GM19452 (cell line): ENCODE measurements around the gene SLC35A2.
"Not testable (repeated sequence)": the region's sequence is repeated elsewhere in the genome, so short reads cannot be mapped to it uniquely, and the experiment has no call there.

Source experiments
- ATAC-seq: cut with Tn5 transposase; IDR thresholded peaks from one replicate; pipeline ENCODE4 v1.9.1; 2021; ENCODE audit not compliant: unreplicated experiment

Gene SLC35A2

DNA sequence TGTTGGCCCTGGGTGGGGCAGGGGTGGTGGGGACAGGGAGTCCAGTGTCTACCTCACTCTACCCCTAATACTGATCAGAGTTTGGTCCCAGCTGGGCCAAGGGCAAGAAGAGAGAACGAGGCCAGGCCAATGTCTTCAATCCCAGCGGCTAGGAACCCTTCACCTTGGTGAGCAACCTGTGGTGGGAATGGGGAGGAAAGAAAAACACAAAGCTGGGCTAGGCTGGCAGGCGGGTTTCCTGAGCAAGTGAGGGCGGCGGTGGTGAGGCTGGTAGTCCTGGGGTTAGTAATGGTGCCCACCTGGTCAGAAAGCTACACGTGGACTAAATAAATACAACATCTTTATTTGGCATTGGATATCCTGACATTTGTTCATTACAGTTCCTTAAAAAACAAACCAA lies 8.2 kb downstream of the SLC35A2 start:
- ATAC-seq: no peak

DNA sequence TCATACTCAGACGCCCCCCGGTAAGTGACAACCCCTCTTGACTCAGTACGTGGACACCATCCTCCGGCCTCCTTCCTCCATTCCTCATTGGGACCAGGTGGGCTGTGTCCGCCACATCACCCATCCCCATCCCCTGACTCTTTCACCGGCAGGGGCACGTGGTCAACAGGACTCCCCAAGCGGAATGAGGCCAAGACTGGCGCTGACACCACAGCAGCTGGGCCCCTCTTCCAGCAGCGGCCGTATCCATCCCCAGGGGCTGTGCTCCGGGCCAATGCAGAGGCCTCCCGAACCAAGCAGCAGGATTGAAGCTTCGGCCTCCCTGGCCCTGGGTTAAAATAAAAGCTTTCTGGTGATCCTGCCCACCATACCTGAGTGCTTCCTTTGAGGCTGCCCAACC lies 8.7 kb downstream of the SLC35A2 start:
- no peak for ATAC-seq

DNA sequence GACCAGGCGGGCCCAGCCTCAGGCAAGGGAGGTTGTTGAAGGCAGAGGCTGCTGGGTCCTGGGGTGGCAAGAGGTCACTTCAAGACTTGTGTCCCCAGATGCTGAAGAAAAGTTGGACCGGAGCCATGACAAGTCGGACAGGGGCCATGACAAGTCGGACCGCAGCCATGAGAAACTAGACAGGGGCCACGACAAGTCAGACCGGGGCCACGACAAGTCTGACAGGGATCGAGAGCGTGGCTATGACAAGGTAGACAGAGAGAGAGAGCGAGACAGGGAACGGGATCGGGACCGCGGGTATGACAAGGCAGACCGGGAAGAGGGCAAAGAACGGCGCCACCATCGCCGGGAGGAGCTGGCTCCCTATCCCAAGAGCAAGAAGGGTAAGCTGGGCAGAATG lies 9.3 kb downstream of the SLC35A2 start:
- no peak for ATAC-seq

DNA sequence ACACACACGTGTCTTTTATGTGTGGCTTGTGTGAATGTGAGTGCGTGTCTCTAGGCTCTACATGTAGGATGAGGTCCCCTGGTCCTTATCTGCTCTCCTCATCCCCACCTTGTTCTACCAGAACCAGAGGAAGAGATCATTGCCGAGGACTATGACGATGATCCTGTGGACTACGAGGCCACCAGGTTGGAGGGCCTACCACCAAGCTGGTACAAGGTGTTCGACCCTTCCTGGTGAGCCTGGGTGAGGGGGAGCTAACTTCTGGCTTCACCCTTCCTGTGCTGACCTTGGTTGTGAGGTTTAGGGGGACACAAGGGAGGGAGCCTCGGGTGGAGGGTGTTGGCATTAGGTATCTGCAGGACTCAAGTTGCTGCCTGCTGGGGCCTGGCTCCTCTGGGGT lies 10.4 kb downstream of the SLC35A2 start:
- no peak for ATAC-seq

DNA sequence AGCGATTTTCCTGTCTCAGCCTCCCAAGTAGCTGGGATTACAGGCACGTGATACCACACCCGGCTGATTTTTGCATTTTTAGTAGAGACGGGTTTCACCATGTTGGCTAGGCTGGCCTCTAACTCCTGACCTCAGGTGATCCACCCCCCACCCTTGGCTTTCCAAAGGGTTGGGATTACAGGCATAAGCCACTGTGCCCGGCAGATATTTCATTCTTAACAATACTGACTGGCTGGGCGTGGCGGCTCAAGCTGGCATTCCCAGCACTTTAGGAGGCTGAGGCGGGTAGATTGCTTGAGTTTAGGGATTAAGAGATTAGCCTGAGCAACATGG lies 12.4 kb downstream of the SLC35A2 start:
- no peak for ATAC-seq

DNA sequence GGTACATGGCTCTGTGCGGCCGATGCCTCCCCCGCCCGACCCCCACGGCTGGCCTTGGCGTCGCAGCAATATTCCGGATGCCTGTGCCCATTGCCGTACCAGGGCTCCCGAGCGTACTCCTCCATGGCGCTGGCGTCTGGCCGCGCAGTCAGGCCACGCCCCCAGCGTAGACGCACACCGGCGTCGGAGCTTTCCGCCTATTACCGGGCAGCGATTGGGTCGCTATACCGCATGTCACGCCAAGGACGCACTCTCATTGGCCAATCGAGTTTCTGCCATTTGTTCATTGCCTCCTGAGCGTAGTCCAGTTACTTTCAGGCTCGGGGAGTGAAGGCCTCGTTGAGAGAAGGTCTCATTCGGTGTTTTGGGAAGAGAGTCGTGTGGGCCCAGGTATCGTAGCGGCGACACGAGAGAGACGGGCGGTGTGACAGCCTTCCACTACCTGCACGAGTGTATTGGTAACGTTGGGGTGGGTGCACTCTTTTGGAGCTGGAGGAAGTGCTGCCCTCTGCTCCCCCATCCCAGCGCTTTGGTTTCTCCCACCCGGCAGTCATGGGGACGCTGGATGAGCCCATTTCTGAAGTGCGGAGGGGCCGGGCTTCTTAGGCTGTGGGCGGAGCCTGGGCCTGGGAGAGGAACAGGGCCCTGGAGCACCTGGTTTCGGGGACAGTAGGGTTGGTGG lies 13.7 kb downstream of the SLC35A2 start, which contains the start of the genes PQBP1 and TIMM17B:
Gene PQBP1, plus strand, starts transcription at position 306 of the 682 bp plus-strand sequence. CDS start 580 bp downstream, outside the sequence.
Gene TIMM17B, minus strand, starts transcription at position 144 of the 682 bp plus-strand sequence. Its CDS starts 19 bp downstream, at position 125.
- ATAC-seq: peak; percentile 87

DNA sequence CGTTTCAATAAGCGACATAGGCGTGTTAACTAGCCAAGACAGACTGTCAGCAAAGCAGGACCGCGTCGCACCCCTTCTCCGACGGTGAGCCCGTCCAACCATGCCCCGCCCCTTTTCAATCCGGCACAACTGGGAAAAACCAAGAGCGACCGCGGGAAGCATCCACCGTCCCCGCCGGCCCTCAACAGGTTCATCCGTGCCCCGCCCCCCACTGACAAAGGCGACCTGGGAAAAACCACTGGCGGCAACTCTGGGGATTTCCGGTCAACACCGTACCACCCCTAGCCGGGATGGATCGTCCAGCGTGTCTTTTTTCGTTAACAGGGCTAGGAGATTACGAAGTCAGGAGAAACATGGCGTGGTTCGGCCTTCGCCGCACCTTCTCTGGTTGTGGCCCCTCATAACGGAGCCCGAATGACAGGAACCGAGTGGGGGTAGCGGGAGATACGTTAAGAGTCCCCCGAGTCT lies 14.3 kb downstream of the SLC35A2 start:
- peak; percentile 17 for ATAC-seq

DNA sequence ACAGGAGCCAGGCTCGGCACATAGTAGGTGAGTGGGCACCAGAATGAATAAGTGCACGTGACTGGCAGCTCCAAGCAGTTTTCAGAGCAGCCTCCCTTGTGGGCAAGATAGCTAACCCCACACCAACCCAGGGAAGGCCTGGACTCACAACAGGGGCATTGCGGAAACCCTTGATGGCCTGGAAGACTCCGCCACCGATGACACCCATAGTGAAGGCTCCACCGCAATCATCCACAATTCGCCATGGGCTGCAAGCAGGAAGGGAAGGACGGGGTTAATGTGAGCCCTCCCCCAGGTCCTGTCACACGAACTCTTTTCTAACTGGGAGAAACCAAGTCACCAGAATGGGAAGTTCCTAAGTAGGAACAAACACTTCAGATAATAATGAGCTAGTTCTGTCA lies 14.8 kb downstream of the SLC35A2 start:
- no peak for ATAC-seq

DNA sequence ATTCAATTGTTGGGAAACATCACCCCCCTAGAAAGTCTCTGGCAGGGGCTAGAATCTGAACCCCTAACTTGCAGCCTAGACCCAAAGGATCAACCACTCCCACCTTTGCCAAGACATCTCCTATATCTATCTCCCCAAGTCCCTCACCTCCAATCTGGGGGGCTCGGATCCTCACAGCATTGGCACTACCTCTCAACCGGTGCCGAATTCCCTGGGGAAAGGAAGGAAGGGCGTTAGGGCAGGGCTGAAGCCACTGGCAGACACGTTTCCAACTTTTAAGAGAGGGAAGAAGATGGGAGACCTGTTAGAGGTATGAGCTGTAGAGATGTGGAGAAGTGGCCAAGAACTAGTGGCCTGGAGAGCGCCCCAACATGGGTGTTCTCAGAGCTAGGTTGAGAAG lies 16.6 kb downstream of the SLC35A2 start:
- ATAC-seq: no peak

DNA sequence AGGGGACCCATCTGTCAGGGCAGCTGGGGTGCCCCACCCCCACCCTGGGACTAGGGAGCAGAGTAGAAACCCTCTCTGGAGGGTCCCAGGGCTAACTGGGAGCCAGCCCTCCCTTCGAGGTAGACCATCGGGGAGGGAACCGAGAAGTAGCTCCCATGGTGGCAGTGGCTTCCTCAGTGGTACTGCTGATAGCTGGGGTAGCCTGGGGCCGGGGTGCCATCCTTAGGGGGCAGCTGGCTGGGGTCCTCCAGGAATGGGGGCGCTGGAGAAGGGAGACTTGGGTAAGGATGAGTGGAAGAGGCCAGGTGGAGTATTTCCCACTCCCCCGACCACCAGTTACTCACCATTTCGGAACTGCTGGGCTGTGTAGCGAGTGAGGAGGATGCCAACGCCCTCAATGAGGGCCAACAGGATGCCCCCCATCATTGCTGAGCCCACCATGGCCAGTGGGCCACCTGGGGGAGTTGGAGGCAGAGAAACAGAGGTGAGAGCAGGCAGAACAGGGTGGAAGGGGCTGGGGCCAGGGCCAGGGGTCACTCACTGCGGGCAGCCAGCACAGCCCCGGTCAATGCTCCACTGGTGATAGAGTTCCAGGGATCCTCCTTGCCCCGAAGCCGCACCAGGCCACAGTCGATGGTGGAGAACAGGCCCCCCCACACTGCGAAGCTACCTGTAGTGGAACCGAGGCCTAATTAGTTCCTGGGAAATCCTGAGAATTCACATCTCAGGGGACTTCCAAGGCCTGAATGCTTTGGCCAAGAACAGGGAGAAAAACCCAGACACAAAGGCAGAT lies 17.7 kb downstream of the SLC35A2 start:
- no peak for ATAC-seq

DNA sequence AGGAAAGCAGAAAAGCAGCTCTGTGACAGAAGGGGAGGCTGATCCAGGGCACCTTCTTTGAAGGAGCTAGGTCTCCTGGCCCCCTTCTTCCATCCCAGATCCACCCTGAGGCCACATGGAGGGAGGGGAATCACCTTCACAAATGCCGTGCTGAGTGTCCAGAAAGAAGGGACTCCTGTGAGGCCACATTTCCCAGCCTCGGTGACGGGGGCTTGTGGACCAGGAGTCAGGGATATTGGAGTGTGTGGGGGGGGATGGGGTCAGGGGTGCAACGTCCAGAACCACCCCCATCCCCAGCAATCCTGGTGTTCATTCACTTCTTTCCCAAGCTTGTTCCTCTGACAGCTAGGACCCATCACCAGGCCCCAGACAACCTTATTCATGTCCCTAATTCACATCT lies 18.6 kb downstream of the SLC35A2 start:
- no peak for ATAC-seq

DNA sequence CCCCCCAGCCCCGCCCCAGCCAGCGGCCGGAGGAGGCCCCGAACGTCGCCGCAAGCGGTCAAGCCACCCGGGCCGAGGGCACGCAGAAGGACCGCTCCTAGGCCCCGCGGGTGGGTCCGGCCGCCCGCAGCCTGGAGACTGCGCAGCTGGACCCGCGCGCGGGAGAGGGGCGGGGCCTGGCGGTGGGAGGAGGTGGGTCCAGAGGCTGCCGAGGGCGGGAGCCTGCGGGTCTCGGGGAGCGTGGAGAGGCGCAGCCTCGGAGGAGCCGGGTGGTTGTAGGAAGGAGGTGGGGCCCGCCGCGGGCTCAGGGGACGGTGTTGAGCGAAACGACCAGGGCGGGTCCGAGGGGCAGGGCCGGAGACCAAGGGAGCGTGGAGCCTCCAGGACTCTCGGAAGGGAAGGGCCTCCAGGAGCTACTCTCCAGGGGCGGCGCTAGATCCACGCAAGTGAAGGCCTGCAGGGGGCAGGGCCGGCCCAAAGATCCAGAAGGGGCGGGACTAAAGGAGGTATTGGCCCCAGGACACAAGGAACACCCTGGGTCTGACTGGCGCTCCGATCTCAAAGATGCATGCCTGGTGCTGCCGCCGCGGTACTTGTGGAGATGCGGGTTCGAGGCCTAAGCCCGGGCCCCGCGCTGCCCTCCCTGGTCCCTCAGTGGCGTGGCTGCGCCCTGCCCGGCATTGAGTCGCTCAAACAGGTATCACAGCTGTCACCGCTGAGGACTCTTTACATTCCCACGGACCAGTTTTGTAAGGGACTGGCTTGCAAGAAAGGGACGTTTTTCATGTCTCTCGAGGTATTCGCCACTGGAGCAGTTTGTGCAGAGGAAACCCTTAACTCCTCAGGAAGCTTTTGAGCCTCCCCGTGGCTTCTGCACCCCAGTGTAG lies 19.8 kb downstream of the SLC35A2 start:
- peak; percentile 82 for ATAC-seq

DNA sequence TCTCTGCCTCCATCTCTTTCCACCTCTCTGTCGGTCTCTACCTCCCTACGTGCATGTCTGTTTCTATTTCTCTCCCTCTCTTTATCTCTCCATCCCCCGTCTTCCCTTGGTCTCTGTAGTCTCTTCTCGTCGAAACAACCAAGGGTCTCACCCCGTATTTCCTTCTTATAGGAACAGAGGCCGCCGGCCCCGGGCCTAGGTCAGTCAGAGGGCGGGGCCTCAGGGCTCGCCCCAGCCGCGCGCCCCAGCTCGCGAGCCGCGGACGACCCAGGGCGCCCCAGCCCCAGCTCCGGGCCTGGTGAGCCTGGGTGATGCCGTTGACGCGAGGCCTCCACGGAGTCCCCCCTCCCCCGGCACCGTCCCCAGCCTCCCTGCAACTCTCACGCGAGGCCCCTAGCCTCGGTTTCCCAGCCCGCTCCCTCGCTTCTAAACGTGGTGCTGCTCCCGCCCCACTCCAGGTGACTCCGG lies 20.5 kb downstream of the SLC35A2 start:
- ATAC-seq: peak; percentile 50

DNA sequence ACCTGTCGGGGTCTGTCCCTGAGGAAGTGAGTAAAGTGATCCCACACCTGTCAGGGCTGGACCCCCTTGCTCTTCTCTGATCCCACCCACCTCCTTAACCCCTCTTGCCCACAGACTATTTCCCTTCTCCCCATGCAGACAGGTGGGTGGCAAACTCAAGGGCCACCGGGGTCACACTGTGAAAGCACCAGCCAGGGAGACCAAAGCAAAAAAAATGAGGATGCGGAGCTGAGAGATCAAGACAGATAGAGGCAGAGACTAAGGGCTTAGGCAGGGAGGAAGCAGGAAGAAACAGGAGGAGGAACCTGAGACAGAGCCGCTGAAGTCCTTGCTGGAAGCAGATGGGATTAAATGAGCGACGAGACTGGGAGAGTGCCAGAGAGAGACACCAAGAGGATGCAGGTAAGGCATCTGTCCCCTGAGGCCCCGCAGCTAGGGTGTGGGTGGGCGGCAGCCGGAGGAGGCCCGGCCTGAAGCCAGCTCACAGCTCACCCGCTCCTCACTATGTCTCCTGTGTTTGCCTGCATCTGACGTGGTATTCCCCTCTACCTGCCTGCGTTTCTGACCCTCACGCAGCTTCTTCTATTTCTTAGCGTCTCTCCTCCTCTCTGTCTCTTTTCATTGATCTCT lies 21.0 kb downstream of the SLC35A2 start:
- ATAC-seq: no peak

DNA sequence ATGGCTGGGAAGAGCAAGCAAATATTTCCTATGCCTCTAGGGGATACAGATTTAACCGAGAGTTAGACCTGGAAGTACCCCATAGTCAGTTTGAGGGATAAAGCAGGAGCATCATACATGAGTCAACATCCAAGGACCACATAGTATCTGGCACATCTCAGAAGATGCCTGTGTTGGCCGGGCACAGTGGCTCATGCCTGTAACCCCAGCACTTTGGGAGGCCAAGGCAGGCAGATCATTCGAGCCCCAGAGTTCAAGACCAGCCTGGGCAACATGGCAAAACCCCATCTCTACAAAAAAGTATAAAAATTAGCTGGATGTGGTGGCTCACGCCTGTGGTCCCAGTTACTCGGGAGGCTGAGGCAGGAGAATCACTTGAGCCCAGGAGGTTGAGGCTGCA lies 24.9 kb downstream of the SLC35A2 start:
- ATAC-seq: not testable (repeated sequence)

DNA sequence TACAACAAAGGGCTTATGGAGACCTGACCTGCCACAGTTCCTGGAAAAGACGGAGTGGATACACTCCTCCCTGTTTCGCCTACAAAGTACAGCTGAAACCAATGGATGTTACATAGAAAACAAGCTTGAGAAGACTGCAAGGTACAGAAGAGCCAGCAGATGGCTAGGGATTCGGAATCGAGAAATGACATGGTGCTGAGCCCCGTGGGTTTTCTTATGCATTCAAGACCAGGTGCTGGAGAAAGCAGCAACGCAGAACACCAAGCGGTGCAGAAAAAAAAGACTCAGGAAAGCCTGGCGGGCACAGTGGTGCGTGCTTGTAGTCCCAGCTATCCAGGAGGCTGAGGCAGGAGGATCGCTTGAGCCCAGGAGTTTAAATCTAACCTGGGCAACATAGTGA lies 27.7 kb downstream of the SLC35A2 start:
- ATAC-seq: no peak

DNA sequence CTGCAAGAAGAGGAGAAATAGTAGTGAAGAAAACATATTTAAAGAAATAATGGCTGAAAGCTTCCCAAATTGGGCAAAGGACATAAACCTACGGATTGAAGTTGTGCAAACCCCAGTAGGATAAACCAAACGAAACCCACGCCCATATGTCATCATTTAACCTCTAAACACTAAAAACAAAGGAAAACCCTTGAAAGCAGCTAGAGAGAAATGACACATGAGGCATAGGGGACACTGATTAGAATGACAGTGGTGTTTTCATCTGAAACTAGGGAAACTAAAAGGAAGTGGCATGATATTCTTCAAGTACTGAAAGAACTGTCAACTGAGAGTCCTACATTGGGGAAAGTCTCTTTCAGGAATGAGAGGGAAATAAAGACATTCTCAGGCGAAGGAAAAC lies 34.5 kb downstream of the SLC35A2 start:
- ATAC-seq: not testable (repeated sequence)

DNA sequence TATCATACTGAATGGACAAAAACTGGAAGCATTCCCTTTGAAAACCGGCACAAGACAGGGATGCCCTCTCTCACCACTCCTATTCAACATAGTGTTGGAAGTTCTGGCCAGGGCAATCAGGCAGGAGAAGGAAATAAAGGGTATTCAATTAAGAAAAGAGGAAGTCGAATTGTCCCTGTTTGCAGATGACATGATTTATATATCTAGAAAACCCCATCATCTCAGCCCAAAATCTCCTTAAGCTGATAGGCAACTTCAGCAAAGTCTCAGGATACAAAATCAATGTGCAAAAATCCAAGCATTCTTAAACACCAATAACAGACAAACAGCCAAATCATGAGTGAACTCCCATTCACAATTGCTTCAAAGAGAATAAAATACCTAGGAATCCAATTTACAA lies 39.4 kb downstream of the SLC35A2 start:
- not testable (repeated sequence) for ATAC-seq

DNA sequence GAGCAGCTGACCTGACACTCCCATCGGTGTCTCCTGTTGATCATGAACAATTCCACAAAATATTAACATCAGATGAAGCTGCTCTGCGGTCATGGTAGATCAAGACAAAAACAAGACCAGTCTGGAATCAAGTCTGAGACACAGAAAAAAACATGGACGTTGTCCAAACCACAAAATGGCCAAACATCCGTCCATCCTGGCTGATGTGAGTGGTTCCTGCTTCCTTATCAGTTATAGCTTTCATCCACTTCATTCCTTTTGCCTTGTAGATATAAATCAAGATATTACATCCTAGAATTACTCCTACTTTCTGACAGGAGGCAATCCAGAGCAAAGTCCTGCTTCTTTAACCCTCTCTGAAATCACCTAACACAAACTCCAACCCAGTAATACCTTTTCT lies 47.2 kb downstream of the SLC35A2 start:
- no peak for ATAC-seq

DNA sequence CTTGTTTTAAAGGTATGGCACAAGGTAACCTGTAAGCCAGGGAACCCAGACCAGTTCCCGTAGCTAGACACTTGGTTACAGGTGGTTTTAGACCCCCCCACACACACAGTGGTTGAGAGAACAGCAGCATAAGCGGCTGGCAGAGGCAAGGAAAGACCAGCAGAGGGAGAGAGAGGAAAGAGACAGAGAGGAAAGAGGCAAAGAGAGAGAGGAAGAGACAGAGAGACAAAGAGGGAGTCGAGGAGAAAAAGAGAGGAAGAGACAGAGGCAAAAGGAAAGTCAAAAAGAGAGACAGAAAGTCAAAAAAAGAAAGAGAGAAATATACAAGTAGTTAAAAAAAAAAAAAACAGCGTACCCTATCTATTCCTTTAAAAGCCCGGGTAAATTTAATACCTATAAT lies 56.5 kb downstream of the SLC35A2 start:
- ATAC-seq: no peak
